Measurements from ENCODE around the gene IQCH. TPM values are rescaled to one million over a fixed set of nuclear protein-coding genes. Genes with fewer than 3 reads are reported as not detected.
A peak's percentile ranks its signal among the peaks of the same experiment; 100 is the strongest.

Gene IQCH
- total and polyA plus RNA-seq, 4 experiments from 2014 or later: 0.99 to 2.1 (median 1.5) TPM

DNA sequence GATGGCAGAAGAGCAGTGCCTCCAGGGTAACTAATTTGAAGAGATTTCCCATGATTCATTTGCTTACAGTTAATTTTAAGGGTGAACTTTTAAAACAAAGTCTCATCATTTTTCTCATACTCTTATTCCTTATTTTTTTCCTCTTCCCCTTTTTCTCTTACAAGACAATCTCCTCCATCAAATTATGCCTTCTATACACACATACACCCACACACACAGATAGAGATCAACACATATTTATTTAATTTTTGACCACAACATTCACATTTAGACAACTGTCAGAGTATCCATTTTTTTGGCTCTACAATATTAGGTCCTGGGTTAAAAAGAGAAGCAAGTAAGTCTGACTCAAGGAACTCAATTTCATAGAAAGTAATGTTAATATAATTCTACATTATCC, 37.7 kb upstream of the IQCH start:
- ChIA-PET CTCF (ENCODE audit: partially characterized antibody) (no interaction called here), POLR2A (ENCODE audit: partially characterized antibody) (no interaction called here)
- H3K9me3 ChIP-seq (ENCODE audit: control insufficient read depth in 1 of 2, low read length in 2 of 2): no peaks in the 10 kb centered on the region
- DNase-seq: no peak
- Mint-ChIP-seq H3K36me3 (peaks cover 30 to 39% of the 10 kb centered on the region in 2 donors), H3K4me3 (no peak overlapping the region), H3K27me3 (no peaks in the 10 kb centered on the region), H3K4me1 (peaks cover 0 to 4% (median under 1%) of the 10 kb centered on the region in 4 donors), H3K27ac (peak overlapping the region in 3 of 7 donors; percentile 8 to 24 (median 13)), H3K9me3 (no peaks in the 10 kb centered on the region)
- no peak overlapping the region for H3K4me3 ChIP-seq (ENCODE audit: low read length in 2 of 2)
- intact Hi-C loops (cut with micrococcal nuclease): no loop called here
- H3K27me3 ChIP-seq (ENCODE audit: insufficient read depth, low read length): no peaks in the 10 kb centered on the region
- no peaks in the 10 kb centered on the region for H3K36me3 ChIP-seq (ENCODE audit: insufficient read depth, low read length)
- H3K4me1 ChIP-seq (ENCODE audit: insufficient read depth, low read length): no peaks in the 10 kb centered on the region
- no peak overlapping the region for H3K27ac ChIP-seq (ENCODE audit: low read depth, low read length)

- ChIA-PET POLR2A (ENCODE audit: partially characterized antibody) (no interaction called here), CTCF (ENCODE audit: partially characterized antibody) (no interaction called here)
- H3K27ac Mint-ChIP-seq: peak overlapping the region in 1 of 7 donors; percentile 17
- peaks cover 0 to 4% (median under 1%) of the 10 kb centered on the region in 4 donors for H3K4me1 Mint-ChIP-seq
- H3K9me3 Mint-ChIP-seq: no peaks in the 10 kb centered on the region
- intact Hi-C loops (cut with micrococcal nuclease): no loop called here
- H3K4me3 ChIP-seq (ENCODE audit: low read length in 2 of 2): no peak overlapping the region
- H3K4me1 ChIP-seq (ENCODE audit: insufficient read depth, low read length): no peaks in the 10 kb centered on the region
- H3K36me3 ChIP-seq (ENCODE audit: insufficient read depth, low read length): no peaks in the 10 kb centered on the region
- no peaks in the 10 kb centered on the region for H3K27me3 ChIP-seq (ENCODE audit: insufficient read depth, low read length)
- peaks cover 30 to 39% of the 10 kb centered on the region in 2 donors for H3K36me3 Mint-ChIP-seq
- H3K4me3 Mint-ChIP-seq: no peak overlapping the region
- no peaks in the 10 kb centered on the region for H3K27me3 Mint-ChIP-seq
- DNase-seq: no peak
- no peaks in the 10 kb centered on the region for H3K9me3 ChIP-seq (ENCODE audit: control insufficient read depth in 1 of 2, low read length in 2 of 2)
- H3K27ac ChIP-seq (ENCODE audit: low read depth, low read length): no peak overlapping the region
Measured at GRCh38 chr15:67218428-67218827, 36.2 kb upstream of the IQCH start.

GRCh38 chr15:67219288-67219687, 35.3 kb upstream of the IQCH start:
- intact Hi-C loops (cut with micrococcal nuclease): no loop called here
- no peaks in the 10 kb centered on the region for H3K27me3 Mint-ChIP-seq

DNA sequence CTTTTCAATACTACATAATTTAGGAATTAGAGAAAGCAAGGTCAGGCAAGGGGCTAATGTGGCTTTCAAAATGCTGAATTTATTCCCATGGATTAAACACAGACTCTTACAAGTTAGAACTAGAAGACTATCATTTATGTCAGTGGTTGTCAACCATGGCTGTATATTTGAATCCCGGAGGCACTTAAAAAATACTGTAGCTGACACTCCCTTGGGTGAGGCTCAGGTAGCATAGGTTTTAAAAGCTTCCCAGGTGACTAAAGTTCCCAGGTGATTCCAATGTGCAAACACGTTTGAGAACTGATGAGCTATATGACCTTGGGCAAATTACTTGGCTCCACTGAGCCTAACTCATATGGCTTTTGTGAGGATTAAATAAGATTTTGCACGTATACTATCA, 29.7 kb upstream of the IQCH start:
- Mint-ChIP-seq H3K27ac (peak overlapping the region in 1 of 7 donors; percentile 32), H3K36me3 (peaks cover 29 to 33% of the 10 kb centered on the region in 2 donors), H3K4me3 (no peak overlapping the region), H3K9me3 (no peaks in the 10 kb centered on the region), H3K4me1 (peaks cover 8 to 23% (median 14%) of the 10 kb centered on the region in 4 donors), H3K27me3 (no peaks in the 10 kb centered on the region)
- no peak overlapping the region for H3K27ac ChIP-seq (ENCODE audit: low read depth, low read length)
- H3K4me1 ChIP-seq (ENCODE audit: insufficient read depth, low read length): peaks cover 13% of the 10 kb centered on the region
- H3K36me3 ChIP-seq (ENCODE audit: insufficient read depth, low read length): peaks cover 6% of the 10 kb centered on the region
- no peaks in the 10 kb centered on the region for H3K9me3 ChIP-seq (ENCODE audit: control insufficient read depth in 1 of 2, low read length in 2 of 2)
- no peak overlapping the region for H3K4me3 ChIP-seq (ENCODE audit: low read length in 2 of 2)
- CTCF ChIA-PET (ENCODE audit: partially characterized antibody): no interaction called here
- intact Hi-C loops (cut with micrococcal nuclease): no loop called here
- no peak for DNase-seq
- POLR2A ChIA-PET (ENCODE audit: partially characterized antibody): no interaction called here
- H3K27me3 ChIP-seq (ENCODE audit: insufficient read depth, low read length): no peaks in the 10 kb centered on the region

More at GRCh38 chr15:67219288-67219687, 35.3 kb upstream of the IQCH start:
- Histone ChIP-seq H3K27me3 (ENCODE audit: insufficient read depth, low read length) (no peaks in the 10 kb centered on the region), H3K36me3 (ENCODE audit: insufficient read depth, low read length) (no peaks in the 10 kb centered on the region), H3K4me1 (ENCODE audit: insufficient read depth, low read length) (no peaks in the 10 kb centered on the region), H3K4me3 (ENCODE audit: low read length in 2 of 2) (no peak overlapping the region), H3K9me3 (ENCODE audit: control insufficient read depth in 1 of 2, low read length in 2 of 2) (no peaks in the 10 kb centered on the region), H3K27ac (ENCODE audit: low read depth, low read length) (no peak overlapping the region)
- no peak for DNase-seq
- Mint-ChIP-seq H3K4me3 (no peak overlapping the region), H3K36me3 (peaks cover 30 to 39% of the 10 kb centered on the region in 2 donors), H3K9me3 (no peaks in the 10 kb centered on the region), H3K4me1 (peaks cover 0 to 4% (median under 1%) of the 10 kb centered on the region in 4 donors), H3K27ac (no peak overlapping the region)
- ChIA-PET CTCF (ENCODE audit: partially characterized antibody) (no interaction called here), POLR2A (ENCODE audit: partially characterized antibody) (no interaction called here)

- no peaks in the 10 kb centered on the region for H3K9me3 Mint-ChIP-seq
- Histone ChIP-seq H3K27me3 (ENCODE audit: insufficient read depth, low read length) (no peaks in the 10 kb centered on the region), H3K27ac (ENCODE audit: low read depth, low read length) (no peak overlapping the region), H3K4me3 (ENCODE audit: low read length in 2 of 2) (no peak overlapping the region), H3K4me1 (ENCODE audit: insufficient read depth, low read length) (peaks cover 13% of the 10 kb centered on the region), H3K9me3 (ENCODE audit: control insufficient read depth in 1 of 2, low read length in 2 of 2) (no peaks in the 10 kb centered on the region), H3K36me3 (ENCODE audit: insufficient read depth, low read length) (peaks cover 10% of the 10 kb centered on the region)
- no peak for DNase-seq
- peaks cover 30 to 35% of the 10 kb centered on the region in 2 donors for H3K36me3 Mint-ChIP-seq
- no peaks in the 10 kb centered on the region for H3K27me3 Mint-ChIP-seq
- intact Hi-C loops (cut with micrococcal nuclease): no loop called here
- H3K4me1 Mint-ChIP-seq: peaks cover 8 to 23% (median 14%) of the 10 kb centered on the region in 4 donors
- ChIA-PET CTCF (ENCODE audit: partially characterized antibody) (no interaction called here), POLR2A (ENCODE audit: partially characterized antibody) (no interaction called here)
- no peak overlapping the region for H3K4me3 Mint-ChIP-seq
- H3K27ac Mint-ChIP-seq: peak overlapping the region in 2 of 7 donors; percentile 30 to 32
Measured at GRCh38 chr15:67225336-67225735, 29.2 kb upstream of the IQCH start.

DNA sequence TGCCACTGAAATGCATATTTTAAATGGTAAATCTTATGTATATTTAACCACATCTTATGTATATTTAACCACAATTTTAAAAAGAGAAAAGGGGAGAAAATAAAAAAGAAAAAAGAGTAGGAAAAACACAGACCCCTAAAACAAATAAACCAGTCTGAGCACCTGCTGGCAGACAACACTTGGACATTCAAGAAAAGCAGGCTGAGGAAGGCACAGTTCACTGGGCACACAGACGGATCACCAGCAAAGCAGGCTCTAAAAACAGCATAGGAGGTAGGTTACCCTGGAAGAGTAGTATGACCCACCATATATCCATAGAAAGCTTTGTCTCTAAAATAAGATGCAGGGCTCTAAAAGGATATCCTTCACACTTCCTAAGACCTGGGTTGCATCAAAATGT, 27.2 kb upstream of the IQCH start:
- DNase-seq: no peak
- Mint-ChIP-seq H3K9me3 (no peaks in the 10 kb centered on the region), H3K27me3 (no peaks in the 10 kb centered on the region), H3K27ac (no peak overlapping the region), H3K36me3 (peaks cover 43 to 49% of the 10 kb centered on the region in 2 donors), H3K4me1 (peaks cover 10 to 28% (median 14%) of the 10 kb centered on the region in 4 donors), H3K4me3 (no peak overlapping the region)
- intact Hi-C loops (cut with micrococcal nuclease): no loop called here
- Histone ChIP-seq H3K27ac (ENCODE audit: low read depth, low read length) (no peak overlapping the region), H3K4me3 (ENCODE audit: low read length in 2 of 2) (no peak overlapping the region), H3K9me3 (ENCODE audit: control insufficient read depth in 1 of 2, low read length in 2 of 2) (no peaks in the 10 kb centered on the region), H3K36me3 (ENCODE audit: insufficient read depth, low read length) (peaks cover 24% of the 10 kb centered on the region), H3K27me3 (ENCODE audit: insufficient read depth, low read length) (no peaks in the 10 kb centered on the region), H3K4me1 (ENCODE audit: insufficient read depth, low read length) (peaks cover 13% of the 10 kb centered on the region)
- POLR2A ChIA-PET (ENCODE audit: partially characterized antibody): no interaction called here
- CTCF ChIA-PET (ENCODE audit: partially characterized antibody): no interaction called here

- Mint-ChIP-seq H3K9me3 (no peaks in the 10 kb centered on the region), H3K27me3 (no peaks in the 10 kb centered on the region), H3K36me3 (peaks cover 47 to 53% of the 10 kb centered on the region in 2 donors), H3K27ac (no peak overlapping the region), H3K4me3 (no peak overlapping the region), H3K4me1 (peaks cover 10 to 28% (median 14%) of the 10 kb centered on the region in 4 donors)
- CTCF ChIA-PET (ENCODE audit: partially characterized antibody): no interaction called here
- peaks cover 13% of the 10 kb centered on the region for H3K4me1 ChIP-seq (ENCODE audit: insufficient read depth, low read length)
- intact Hi-C loops (cut with micrococcal nuclease): no loop called here
- no peak overlapping the region for H3K4me3 ChIP-seq (ENCODE audit: low read length in 2 of 2)
- DNase-seq: no peak
- no peak overlapping the region for H3K27ac ChIP-seq (ENCODE audit: low read depth, low read length)
- H3K9me3 ChIP-seq (ENCODE audit: control insufficient read depth in 1 of 2, low read length in 2 of 2): no peaks in the 10 kb centered on the region
- H3K27me3 ChIP-seq (ENCODE audit: insufficient read depth, low read length): no peaks in the 10 kb centered on the region
- H3K36me3 ChIP-seq (ENCODE audit: insufficient read depth, low read length): peaks cover 24% of the 10 kb centered on the region
- POLR2A ChIA-PET (ENCODE audit: partially characterized antibody): no interaction called here
Measured at GRCh38 chr15:67227846-67228245, 26.7 kb upstream of the IQCH start.

DNA sequence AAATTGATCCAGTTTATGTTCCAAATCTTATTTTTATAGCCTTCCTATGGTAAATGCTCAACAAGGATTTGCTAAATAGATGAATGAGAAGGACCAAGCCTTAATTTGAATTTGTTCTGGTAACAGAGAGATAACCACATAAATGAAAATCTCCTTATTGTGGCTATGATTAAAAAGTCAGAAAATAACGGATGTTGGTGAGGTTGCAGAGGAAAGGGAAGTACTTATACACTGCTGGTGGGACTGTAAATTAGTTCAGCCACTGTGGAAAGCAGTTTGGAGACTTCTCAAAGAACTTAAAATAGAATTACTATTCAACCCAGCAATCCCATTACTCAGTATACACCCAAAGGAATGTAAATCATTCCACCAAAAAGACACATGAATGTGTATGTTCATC, 26.3 kb upstream of the IQCH start:
- DNase-seq: peak in 2 of 5 donors; percentile 14
- Histone ChIP-seq H3K9me3 (ENCODE audit: control insufficient read depth in 1 of 2, low read length in 2 of 2) (no peaks in the 10 kb centered on the region), H3K27ac (ENCODE audit: low read depth, low read length) (no peak overlapping the region), H3K4me1 (ENCODE audit: insufficient read depth, low read length) (peaks cover 13% of the 10 kb centered on the region), H3K4me3 (ENCODE audit: low read length in 2 of 2) (no peak overlapping the region), H3K36me3 (ENCODE audit: insufficient read depth, low read length) (peaks cover 24% of the 10 kb centered on the region), H3K27me3 (ENCODE audit: insufficient read depth, low read length) (no peaks in the 10 kb centered on the region)
- intact Hi-C loops (cut with micrococcal nuclease): no loop called here
- peaks cover 13 to 28% (median 14%) of the 10 kb centered on the region in 4 donors for H3K4me1 Mint-ChIP-seq
- ChIA-PET POLR2A (ENCODE audit: partially characterized antibody) (no interaction called here), CTCF (ENCODE audit: partially characterized antibody) (interaction anchor here (3.2 kb wide), 1 partner anchor 12 kb away, joined by 14 read pairs; no protein-coding TSS in a partner anchor)
- no peaks in the 10 kb centered on the region for H3K9me3 Mint-ChIP-seq
- no peaks in the 10 kb centered on the region for H3K27me3 Mint-ChIP-seq
- peak overlapping the region in 2 of 7 donors; percentile 44 to 48 for H3K27ac Mint-ChIP-seq
- H3K4me3 Mint-ChIP-seq: no peak overlapping the region
- peaks cover 51 to 58% of the 10 kb centered on the region in 2 donors for H3K36me3 Mint-ChIP-seq
